Measurements from ENCODE around the gene TEFM. TPM values are rescaled to one million over a fixed set of nuclear protein-coding genes. Genes with fewer than 3 reads are reported as not detected.

The TEFM gene
- polyA plus RNA-seq, 4 donors, result 20.4 to 26.7 (median 24.8) TPM

Other genes starting within 250 kb of the TEFM start
- 10 to 100 TPM; 12.3 to 31.9 (median 19.9) TPM for gene CRLF3, start 81.5 kb downstream of the TEFM start, polyA plus RNA-seq (ENCODE audit: insufficient read length in 4 of 4)
- gene ATAD5, start 74.3 kb downstream of the TEFM start, polyA plus RNA-seq (ENCODE audit: insufficient read length in 4 of 4), result 10 to 100 TPM in 1 of 4 donors, 1 to 10 TPM in 3; 5.4 to 10.1 (median 7.3) TPM
- 1 to 10 TPM; 2.9 to 4.6 (median 3.5) TPM for gene ADAP2, start 15.7 kb upstream of the TEFM start, polyA plus RNA-seq (ENCODE audit: insufficient read length in 4 of 4)
- gene RNF135, start 64.8 kb upstream of the TEFM start, polyA plus RNA-seq (ENCODE audit: insufficient read length in 4 of 4), result 10 to 100 TPM; 18.6 to 19.8 (median 18.8) TPM
- 10 to 100 TPM; 32.1 to 45.4 (median 39.9) TPM for gene NF1, start 188.7 kb upstream of the TEFM start, polyA plus RNA-seq (ENCODE audit: insufficient read length in 4 of 4)

Data from left renal cortex interstitium (tissue), 4 donors.